ENCODE measurements around the gene DQX1. TPM values are rescaled to one million over a fixed set of nuclear protein-coding genes. Genes with fewer than 3 reads are reported as not detected.

Gene DQX1
- polyA plus RNA-seq, 1 donor (not counting 4 experiments of a cell fraction or from before 2014, with no cell fraction given): 5.9 TPM

- no peak overlapping the region for H3K27ac ChIP-seq (ENCODE audit: control insufficient read depth, insufficient read depth, low read length)
- no peaks in the 10 kb centered on the region for H3K9me3 ChIP-seq (ENCODE audit: control insufficient read depth, low read depth, low read length)
- H3K36me3 ChIP-seq (ENCODE audit: control insufficient read depth in 2 of 2, extremely low read depth in 1 of 2, insufficient read depth in 2 of 2, low read length in 2 of 2): no peaks in the 10 kb centered on the region
- FAIRE-seq (no peak), DNase-seq (ENCODE audit: low read depth, low spot score) (no peak)
- H3K4me2 ChIP-seq (ENCODE audit: control insufficient read depth, extremely low read depth, insufficient read depth, low read depth, low read length): no peak overlapping the region
- H3K4me1 ChIP-seq (ENCODE audit: control insufficient read depth, extremely low read depth, insufficient read depth, low read length): peaks cover 12% of the 10 kb centered on the region
- no peaks in the 10 kb centered on the region for H3K79me2 ChIP-seq (ENCODE audit: control insufficient read depth, insufficient read depth, low read length)
- H2AFZ ChIP-seq (ENCODE audit: control insufficient read depth, low read length): no peak overlapping the region
- peaks cover 16% of the 10 kb centered on the region for H3K27me3 ChIP-seq (ENCODE audit: control insufficient read depth, extremely low read depth, insufficient read depth, low read length)
- no peaks in the 10 kb centered on the region for H3K9me1 ChIP-seq (ENCODE audit: control insufficient read depth, extremely low read depth, insufficient read depth, low read length)
- H3K9ac ChIP-seq (ENCODE audit: control insufficient read depth, extremely low read depth, insufficient read depth, low read length): no peak overlapping the region
- dilution Hi-C loops (cut with MboI; ENCODE audit: extremely low pct_ligation_motif_present, low sequenced_read_pairs): no loop called here
- no peaks in the 10 kb centered on the region for H4K20me1 ChIP-seq (ENCODE audit: control insufficient read depth, extremely low read depth, insufficient read depth, low read length)
- H3K4me3 ChIP-seq (ENCODE audit: control insufficient read depth in 2 of 3, extremely low read depth in 1 of 3, insufficient read depth in 2 of 3, low read depth in 1 of 3, low read length in 3 of 3): no peak overlapping the region
- no peak for TF ChIP-seq EZH2 (IDR thresholded peaks at IDR 0.05; ENCODE audit: low read length)
- TF ChIP-seq, protein P1, sequence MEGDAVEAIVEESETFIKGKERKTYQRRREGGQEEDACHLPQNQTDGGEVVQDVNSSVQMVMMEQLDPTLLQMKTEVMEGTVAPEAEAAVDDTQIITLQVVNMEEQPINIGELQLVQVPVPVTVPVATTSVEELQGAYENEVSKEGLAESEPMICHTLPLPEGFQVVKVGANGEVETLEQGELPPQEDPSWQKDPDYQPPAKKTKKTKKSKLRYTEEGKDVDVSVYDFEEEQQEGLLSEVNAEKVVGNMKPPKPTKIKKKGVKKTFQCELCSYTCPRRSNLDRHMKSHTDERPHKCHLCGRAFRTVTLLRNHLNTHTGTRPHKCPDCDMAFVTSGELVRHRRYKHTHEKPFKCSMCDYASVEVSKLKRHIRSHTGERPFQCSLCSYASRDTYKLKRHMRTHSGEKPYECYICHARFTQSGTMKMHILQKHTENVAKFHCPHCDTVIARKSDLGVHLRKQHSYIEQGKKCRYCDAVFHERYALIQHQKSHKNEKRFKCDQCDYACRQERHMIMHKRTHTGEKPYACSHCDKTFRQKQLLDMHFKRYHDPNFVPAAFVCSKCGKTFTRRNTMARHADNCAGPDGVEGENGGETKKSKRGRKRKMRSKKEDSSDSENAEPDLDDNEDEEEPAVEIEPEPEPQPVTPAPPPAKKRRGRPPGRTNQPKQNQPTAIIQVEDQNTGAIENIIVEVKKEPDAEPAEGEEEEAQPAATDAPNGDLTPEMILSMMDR (optimal IDR thresholded peaks at IDR 0.05 in 1 of 3, IDR thresholded peaks at IDR 0.05 in 1 of 3, conservative IDR thresholded peaks at IDR 0.05 in 1 of 3; ENCODE audit: extremely low read depth in 1 of 3, insufficient read depth in 2 of 3, low read length in 3 of 3): no peak
Observed at GRCh38 chr2:74556831-74557370, 30.9 kb upstream of the DQX1 start.

DNA sequence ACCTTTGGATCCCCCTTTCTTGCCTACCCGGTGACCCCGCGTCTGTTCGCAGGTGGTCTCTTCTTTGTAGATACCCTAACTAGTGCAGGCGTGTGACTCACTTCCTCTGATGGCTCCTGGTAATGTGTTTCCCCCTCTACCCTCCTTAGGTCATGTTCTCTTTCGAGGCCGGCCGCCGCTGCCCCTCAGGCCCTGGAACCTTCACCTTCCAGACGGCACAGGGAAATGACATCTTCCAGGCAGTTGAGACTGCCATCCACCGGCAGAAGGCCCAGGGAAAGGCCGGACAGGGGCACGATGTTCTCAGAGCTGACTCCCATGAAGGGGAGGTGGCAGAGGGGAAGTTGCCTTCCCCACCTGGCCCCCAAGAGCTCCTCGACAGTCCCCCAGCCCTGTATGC, 30.1 kb upstream of the DQX1 start:
- Histone ChIP-seq H3K9me1 (ENCODE audit: control insufficient read depth, extremely low read depth, insufficient read depth, low read length) (no peaks in the 10 kb centered on the region), H3K27me3 (ENCODE audit: control insufficient read depth, extremely low read depth, insufficient read depth, low read length) (peaks cover 16% of the 10 kb centered on the region), H3K4me2 (ENCODE audit: control insufficient read depth, extremely low read depth, insufficient read depth, low read depth, low read length) (no peak overlapping the region), H4K20me1 (ENCODE audit: control insufficient read depth, extremely low read depth, insufficient read depth, low read length) (no peaks in the 10 kb centered on the region), H3K9ac (ENCODE audit: control insufficient read depth, extremely low read depth, insufficient read depth, low read length) (no peak overlapping the region), H2AFZ (ENCODE audit: control insufficient read depth, low read length) (no peak overlapping the region), H3K79me2 (ENCODE audit: control insufficient read depth, insufficient read depth, low read length) (no peaks in the 10 kb centered on the region), H3K27ac (ENCODE audit: control insufficient read depth, insufficient read depth, low read length) (no peak overlapping the region), H3K4me1 (ENCODE audit: control insufficient read depth, extremely low read depth, insufficient read depth, low read length) (peaks cover 12% of the 10 kb centered on the region), H3K9me3 (ENCODE audit: control insufficient read depth, low read depth, low read length) (no peaks in the 10 kb centered on the region), H3K36me3 (ENCODE audit: control insufficient read depth in 2 of 2, extremely low read depth in 1 of 2, insufficient read depth in 2 of 2, low read length in 2 of 2) (no peaks in the 10 kb centered on the region), H3K4me3 (ENCODE audit: control insufficient read depth in 2 of 3, extremely low read depth in 1 of 3, insufficient read depth in 2 of 3, low read depth in 1 of 3, low read length in 3 of 3) (no peak overlapping the region)
- dilution Hi-C loops (cut with MboI; ENCODE audit: extremely low pct_ligation_motif_present, low sequenced_read_pairs): no loop called here
- FAIRE-seq (no peak), DNase-seq (ENCODE audit: low read depth, low spot score) (no peak)
- TF ChIP-seq EZH2 (IDR thresholded peaks at IDR 0.05; ENCODE audit: low read length): no peak
- TF ChIP-seq, protein P1 (optimal IDR thresholded peaks at IDR 0.05 in 1 of 3, IDR thresholded peaks at IDR 0.05 in 1 of 3, conservative IDR thresholded peaks at IDR 0.05 in 1 of 3; ENCODE audit: extremely low read depth in 1 of 3, insufficient read depth in 2 of 3, low read length in 3 of 3): no peak

Data from keratinocyte (primary cell).